Thyroid gland (tissue), 4 donors: ENCODE results near the gene IL4R.

Experiments
- CTCF ChIP-seq, 6 experiments: fragments of 200-600 bp in 3 of 6; fragments of 450-650 bp in 3 of 6; sonication (generic) in 3 of 6; IDR thresholded peaks; one replicate each; pipeline ENCODE4 v1.5.1; 2016 to 2019; ENCODE audit warnings: antibody characterized with exemption in 6 of 6, mild to moderate bottlenecking in 2 of 6, inconsistent platforms in 1 of 6, moderate library complexity in 1 of 6
- POLR2A ChIP-seq, 2 donors: fragments of 450-650 bp; IDR thresholded peaks; one replicate each; pipeline ENCODE4 v1.6.1; 2017; ENCODE audit warnings: antibody characterized with exemption in 2 of 2, mild to moderate bottlenecking in 2 of 2, moderate library complexity in 1 of 2

DNA sequence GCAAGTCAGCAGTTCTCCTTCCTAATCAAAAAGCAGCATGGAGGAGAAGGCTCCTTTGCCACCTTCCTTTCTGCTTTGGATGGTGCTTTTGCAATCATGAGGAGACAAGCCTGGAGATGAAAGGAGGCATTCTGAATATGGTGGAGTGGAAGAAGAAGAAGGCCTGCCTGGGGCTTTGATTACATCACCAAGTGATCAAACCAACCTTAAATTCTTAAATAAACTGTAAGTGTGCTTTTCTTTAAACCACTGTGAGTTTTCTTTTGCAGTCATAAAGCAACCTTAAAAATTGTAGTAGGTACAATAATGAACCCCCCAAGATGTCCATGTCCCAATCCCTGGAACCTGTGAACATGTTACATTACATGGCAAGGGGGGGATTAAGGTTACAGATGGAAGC lies 56.5 kb downstream of the IL4R start:
- no peak for TF ChIP-seq POLR2A (IDR thresholded peaks at IDR 0.05)
- no peak for TF ChIP-seq CTCF (IDR thresholded peaks at IDR 0.05)
